ENCODE results near the gene ARHGEF26.

The ARHGEF26 gene

DNA sequence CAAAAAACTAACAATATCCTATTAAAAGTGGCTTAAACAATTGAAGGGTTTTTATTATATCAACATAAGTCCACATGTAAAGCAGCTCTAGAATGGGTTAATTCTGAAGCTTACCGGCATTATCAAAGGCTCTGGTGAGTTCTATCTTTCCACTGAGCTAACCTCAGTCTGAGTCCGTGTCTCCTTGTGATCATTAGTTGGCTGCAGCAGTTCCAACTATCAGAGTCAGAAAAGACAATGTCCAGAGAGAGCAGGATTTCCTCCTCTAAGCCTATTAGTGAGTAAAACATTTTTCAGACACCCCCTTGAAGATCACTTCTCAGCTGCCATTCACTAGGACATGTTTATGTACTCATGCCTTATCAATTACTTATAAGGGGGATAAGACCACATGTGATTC, 153.2 kb downstream of the ARHGEF26 start:
- no peak for DNase-seq

DNA sequence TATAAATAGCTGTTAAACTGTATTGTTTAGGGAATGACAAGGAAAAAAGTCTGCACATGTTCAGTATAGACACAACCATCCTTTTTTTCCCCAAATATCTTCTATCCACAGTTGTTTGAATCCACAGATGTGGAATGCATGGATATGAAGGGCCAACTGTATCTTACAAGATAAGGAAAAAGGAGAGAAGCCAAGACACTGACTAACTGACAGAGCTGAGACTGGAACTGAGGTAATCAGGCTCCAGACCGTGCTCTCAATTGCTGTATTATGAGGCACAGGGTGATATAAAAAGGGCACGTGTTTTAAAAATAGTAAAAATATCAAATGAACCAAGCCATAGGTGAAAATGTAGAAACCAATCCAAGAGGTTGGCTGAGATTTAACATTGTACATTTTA, 154.1 kb downstream of the ARHGEF26 start:
- no peak for DNase-seq

DNA sequence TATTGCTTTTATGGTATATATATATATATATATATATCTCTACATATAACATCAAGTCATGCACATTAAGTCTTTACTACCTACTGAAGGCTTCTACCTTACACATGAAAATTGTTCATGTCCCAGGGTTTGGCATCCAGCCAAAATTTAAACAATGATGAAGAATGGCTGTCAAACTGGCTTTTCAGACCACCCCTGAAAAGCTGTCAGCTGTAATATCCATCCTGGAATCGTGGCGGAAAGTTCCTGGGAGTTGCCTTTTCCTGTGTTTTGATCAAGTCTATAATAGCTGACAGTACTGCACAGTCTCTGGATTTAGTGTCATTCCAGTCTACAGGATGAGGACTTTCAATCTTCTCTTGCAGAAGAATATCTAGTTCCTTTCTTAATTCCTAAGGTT, 154.8 kb downstream of the ARHGEF26 start:
- DNase-seq: no peak

DNA sequence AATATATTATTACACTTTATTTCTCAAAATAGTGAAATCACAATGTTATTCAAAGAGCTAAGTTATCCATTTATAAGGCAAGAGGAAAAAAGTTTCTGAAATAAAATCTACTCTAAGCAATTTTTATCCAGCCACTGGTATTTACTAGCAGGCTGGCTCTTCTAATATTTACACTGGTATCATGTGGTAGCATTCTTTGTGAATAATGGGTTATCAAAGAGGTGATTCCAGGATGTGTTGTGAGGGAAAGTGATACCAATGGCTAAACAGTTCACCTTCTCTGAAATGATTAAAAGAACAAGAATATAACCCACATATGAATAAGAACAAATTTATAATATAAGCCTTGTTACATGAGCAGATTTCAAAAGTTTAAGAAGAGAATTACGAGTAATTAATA, 159.0 kb downstream of the ARHGEF26 start:
- no peak for DNase-seq

DNA sequence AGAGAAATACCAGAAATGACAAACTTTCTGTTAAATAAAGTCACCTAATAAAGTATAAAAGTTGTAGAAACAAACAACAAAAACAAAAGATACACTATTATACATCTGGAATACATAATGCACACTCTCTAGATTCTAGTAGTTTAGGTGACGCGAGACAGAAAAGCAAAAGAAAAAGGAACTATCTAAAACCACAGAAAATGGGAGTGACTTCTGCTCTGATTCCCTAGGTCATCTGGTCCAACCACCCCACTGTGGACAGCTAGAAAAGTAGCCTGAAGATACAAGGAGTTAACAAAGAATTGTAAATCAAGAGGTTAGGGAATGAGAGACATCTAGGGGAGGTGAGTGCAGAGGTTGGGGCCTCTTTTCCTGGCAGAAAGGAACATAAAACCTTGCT, 164.0 kb downstream of the ARHGEF26 start:
- no peak for DNase-seq

DNA sequence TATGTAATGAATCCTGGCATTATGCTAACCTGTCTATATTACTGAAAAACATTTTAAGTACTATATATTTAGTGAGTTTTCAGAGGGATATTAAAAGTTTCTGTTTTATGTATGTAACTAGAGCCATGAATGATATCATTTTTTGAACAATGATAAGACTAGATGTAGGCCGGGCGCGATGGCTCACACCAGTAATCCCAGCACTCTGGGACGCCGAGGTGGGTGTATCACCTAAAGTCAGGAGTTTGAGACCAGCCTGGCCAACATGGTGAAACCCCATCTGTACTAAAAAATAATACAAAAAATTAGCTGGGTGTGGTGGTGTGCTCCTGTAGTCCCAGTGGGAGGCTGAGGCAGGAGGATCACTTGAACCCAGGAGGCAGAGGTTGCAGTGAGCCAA, 169.0 kb downstream of the ARHGEF26 start:
- no peak for DNase-seq

DNA sequence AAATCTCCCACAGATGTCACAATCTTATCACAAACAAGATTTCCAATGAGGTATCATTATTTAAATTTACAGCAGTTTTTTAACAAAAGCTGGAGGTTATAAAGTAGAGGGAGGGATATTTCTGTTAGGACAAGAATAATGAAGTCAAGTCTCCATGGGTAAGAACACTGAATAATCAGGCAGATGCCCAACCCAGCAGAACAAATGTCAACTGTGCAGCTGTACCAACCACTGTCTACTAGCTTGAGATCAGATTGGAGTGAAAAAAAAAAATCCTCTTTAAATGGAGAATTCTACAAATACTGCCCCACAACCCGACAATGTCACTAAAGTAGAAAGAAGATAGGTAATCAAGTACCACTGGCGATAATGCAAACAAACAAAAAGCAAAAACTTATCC, 172.8 kb downstream of the ARHGEF26 start:
- no peak for DNase-seq

DNA sequence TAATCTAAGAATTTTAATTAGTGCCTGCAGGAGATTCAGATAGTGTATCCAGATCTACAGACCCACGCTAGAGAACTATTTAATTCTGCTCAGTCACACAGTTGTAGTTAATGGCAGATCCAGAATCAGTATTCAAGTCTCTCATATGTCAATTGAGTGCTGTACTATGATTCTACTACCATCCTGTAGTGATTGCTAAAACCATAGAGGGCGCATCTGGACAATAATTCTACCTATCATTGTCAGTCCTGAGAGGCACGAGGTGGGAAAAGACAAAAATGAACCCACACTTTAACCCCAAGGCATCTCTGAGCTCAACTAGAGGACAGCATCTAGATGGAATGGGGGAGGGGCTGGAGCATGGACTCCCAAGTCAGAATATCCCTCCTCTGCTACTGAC, 180.4 kb downstream of the ARHGEF26 start:
- DNase-seq: no peak

DNA sequence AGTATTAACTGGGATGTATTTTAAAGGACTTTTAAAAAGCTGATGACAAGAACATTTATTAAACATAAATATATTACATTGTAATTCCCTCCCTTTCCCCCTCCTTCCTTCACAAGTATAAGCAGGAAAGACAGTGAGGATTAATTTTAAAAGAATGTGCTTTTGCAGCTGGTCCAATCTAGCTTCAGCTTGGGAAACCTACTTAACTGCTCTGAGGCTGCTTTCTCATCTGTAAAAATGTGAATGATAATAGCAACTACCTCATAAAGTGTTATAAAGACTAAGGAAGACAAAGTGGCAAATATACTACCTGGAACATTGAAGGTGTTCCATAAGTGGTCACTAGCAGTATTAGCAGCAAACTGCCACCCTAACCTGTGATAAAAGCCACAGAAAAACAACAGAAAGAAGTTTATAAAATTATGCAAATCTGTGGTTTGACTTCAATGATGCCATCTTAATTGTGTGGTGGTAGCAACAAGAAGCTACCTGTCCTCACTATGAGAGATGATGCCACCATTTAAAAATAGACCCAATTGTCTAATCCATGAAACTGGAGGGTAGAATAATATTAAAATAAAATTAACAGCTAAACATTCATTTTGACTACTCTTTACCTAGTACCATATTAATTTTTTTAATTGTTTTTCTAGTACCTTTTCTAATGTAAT, 183.1 kb downstream of the ARHGEF26 start:
- no peak for DNase-seq

DNA sequence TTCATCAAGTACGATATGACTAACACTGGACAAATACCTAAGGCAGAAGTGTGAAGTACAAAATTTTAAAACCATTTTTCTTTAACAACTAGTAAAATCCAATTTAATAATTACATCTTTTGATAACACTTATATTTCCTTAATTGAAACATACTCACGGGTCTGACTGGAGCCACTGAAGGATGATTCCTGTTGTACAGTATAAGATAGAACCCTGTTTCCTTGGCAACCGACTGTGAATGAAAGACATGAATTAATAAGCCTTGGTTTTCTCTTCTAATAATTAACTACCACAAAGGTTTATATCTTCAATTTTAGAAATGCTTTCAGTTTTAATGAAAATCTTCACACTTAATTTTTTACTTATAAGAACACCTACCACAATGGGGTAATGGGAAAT, 183.7 kb downstream of the ARHGEF26 start:
- no peak for DNase-seq

DNA sequence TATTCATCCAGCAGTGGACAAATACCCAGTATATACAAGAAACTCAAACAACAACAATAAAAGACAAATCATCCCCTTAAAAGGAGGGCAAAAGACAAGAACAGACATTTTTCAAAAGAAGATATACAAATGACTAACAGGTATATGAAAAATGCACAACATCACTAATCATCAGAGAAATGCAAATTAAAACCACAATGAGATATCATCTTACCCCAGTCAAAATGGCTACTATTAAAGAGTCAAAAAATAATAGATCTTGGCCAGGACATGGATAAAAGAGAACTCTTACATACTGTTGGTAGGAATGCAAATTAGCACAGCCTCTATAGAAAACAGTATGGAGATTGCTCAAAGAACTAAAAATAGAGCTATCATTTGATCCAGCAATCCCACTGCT, 186.2 kb downstream of the ARHGEF26 start:
- DNase-seq: no peak
